GM18907 (cell line): ENCODE data around the gene CYP2U1.
"Not testable (repeated sequence)": the region's sequence is repeated elsewhere in the genome, so short reads cannot be mapped to it uniquely, and the experiment has no call there.

Source experiments
- ATAC-seq: cut with Tn5 transposase; IDR thresholded peaks from one replicate; pipeline ENCODE4 v1.9.1; 2021; ENCODE audit warnings: mild to moderate bottlenecking, moderate library complexity; ENCODE audit not compliant: unreplicated experiment

Gene CYP2U1

DNA sequence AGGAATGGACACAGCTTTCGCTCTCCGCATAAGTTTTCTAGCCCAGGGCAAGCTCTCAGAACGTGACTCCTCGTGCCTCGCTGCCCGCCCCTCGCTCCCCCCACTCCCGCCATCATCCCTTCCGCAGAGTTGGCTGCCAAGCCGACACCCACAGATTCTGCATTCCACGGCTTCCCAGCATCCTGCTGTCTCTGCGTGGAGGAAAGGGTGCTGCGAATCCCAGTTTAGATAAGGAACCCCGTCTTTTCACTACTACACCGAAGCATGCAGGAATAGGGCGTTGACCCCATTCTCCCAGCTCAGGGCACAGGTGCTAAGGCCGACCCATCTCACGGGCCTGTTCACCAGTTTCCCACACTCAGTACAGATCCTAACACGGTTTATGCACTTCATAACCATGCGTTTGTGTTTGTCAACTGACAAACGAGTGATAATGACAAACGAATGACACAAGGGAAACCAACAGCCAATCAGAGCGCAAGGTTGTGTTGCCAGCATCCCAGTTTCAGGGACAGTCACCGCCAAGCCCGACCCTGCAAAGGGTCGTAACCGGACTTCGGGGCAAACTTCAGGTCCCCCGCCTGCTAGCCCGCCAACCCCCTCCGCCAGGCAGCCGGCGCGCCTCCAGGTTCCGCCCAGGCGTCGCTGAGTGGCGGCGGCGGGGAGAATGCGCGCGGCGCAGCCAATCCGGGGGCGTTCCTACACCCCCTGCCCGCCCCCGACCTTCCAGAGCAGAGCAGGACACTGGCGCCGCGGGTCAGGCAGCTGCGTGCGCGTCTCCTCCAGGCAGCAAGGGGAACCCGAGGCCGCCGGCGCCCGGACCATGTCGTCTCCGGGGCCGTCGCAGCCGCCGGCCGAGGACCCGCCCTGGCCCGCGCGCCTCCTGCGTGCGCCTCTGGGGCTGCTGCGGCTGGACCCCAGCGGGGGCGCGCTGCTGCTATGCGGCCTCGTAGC, at the start of gene CYP2U1:
Gene CYP2U1 (plus strand): TSS at position 729 of the 954 bp plus-strand sequence. CDS start 95 bp downstream, at position 824.
- peak; percentile 96 for ATAC-seq

GRCh38 chr4:107885865-107886264, 45.5 kb upstream of the CYP2U1 start:
- no peak for ATAC-seq

DNA sequence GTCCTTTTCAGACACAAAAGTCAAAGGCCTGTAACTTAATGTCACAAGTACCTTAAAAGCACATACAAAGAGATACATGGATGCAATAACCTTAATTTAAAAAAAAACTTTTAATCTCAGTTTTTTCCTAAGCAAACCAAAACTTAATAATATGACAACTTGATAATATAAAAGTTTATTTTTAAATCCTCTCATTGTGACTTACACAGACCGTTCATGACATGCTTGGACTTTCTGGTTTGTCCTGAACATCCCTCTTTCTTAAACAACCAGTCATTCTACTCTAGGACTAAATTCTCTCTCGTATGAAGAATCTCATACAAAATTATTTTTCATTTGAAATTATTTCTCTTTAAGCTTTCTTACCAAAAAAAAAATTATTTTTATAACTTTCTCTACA, 43.1 kb upstream of the CYP2U1 start:
- no peak for ATAC-seq

DNA sequence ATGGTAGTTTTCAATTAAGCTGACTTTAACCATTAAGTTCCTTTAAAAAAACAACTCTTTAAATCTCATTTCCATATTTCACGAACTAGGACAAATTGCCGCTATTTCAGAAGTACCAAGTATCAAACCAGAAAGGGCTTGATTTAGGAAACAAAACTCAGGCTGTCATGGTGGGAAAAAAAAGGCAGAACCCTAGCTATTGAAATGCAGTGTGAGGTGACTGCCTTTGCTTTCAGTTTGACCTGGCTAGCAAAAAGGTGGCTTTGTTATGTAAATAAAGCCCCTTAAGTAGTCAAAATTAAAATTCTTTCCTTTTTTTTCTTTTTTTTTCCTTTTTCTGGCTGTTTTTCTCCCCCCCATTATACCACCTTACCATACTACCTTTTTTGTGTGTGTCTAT, 40.6 kb upstream of the CYP2U1 start:
- ATAC-seq: no peak

- ATAC-seq: no peak
Observed at GRCh38 chr4:107891299-107891698, 40.0 kb upstream of the CYP2U1 start.

DNA sequence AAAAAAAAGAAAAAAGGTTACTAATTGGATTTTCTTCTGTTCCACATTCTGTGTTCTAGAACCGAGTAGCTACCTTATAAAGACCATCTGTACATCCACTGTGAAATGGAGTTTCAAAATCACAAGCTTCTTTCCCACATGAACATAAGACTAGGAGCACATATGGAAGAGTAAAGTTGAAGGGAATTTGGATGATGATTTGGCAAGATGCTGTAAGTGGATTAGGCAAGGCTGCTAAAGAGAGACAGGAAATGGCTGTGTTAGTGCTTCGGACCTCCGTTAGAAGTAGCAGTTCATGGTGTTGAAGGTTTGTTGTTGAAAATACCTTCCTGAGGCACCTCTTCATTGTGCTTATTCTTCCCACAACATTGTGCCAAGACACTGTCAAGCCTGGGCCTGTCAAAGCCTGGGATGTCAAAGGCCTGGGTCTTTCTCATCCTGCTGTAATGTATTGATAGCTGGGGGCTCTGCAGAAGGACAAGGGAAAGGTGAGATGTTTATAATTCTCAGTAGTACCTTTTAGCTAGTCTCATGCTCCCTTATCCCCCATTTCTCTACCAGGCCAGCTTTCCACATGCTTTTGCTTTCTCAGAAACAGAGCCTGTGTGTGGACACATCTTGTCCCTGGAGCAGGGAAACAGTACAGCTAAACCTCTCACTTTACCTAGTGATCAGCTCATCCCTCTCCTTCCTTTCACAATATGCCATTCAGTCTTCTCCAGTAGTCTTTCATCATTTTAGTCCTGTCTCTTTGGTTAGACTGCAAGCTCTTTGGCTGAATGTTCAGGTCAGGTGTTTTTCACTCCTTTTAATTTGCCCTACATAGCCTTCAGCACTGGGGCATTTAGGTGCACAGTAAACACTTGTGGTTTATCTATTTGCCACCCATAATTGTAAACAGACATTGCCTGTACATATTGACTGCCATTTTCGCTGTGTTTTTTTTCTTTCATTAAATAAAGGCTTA, 37.9 kb upstream of the CYP2U1 start:
- no peak for ATAC-seq

DNA sequence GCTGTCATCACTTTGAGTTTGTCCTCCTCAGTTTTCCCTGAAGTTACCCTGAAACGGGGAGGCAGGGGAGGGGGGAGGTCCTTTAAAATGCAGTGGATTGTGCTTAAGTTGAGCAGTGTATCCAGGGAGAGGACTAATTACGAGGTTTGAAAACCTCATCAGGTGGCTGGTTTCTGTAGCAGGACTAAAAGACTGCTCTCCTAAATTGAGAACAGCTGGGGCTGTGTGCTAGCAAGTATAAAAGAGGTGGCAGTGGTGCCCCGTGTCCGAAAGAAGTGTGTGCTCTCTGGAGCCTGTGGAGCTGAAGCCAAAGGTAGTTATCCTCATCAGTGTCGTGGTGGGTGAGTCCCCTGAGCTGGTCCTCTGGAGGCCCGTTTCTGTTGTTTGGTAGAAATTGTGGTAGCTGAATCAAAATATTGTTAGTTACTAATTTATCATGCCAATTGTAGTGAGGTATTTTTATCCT, 37.2 kb upstream of the CYP2U1 start:
- no peak for ATAC-seq

GRCh38 chr4:107896158-107896645, 35.1 kb upstream of the CYP2U1 start:
- ATAC-seq: peak; percentile 60

- ATAC-seq: no peak
Observed at GRCh38 chr4:107896646-107897045, 34.7 kb upstream of the CYP2U1 start.

- ATAC-seq: peak; percentile 28
Observed at GRCh38 chr4:107897823-107898222, 33.5 kb upstream of the CYP2U1 start.

DNA sequence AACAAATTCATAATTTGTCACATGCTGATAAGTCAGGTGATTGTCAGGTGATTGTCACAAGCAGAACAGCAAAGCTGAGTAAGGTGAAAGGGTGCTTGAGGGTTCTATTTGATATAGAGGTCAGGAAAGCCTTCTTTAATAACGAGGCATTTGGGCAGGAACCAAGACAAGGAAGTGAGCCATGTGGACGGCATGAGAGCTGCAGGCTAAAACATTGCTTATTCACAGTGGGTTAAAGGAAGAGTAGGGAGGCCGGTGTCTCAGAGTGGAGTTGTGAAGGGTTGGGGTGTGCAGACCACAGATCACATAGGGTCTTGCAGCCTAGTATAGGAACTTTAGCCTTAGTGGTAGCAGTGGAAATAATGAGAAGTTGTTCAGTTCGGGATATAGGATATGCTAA, 31.3 kb upstream of the CYP2U1 start:
- no peak for ATAC-seq

DNA sequence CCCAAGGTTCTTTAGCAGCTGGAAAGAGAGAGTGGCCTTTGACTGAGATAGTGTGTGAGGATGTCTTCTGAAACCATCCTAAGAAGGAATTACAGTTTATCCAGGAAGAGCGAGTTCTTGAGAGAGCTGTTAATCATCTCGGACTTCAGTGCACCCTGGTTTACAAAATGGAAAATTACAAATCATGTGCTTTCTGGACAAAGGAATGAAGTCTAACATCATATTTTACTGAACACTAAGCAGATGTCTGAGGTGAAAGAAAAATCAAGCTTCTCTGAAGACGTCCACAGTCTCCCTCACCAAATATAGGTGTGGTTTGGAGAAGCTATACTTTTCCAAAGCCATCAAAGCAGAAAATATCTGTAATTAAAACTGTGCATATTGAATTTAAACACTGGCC, 30.8 kb upstream of the CYP2U1 start:
- ATAC-seq: no peak

DNA sequence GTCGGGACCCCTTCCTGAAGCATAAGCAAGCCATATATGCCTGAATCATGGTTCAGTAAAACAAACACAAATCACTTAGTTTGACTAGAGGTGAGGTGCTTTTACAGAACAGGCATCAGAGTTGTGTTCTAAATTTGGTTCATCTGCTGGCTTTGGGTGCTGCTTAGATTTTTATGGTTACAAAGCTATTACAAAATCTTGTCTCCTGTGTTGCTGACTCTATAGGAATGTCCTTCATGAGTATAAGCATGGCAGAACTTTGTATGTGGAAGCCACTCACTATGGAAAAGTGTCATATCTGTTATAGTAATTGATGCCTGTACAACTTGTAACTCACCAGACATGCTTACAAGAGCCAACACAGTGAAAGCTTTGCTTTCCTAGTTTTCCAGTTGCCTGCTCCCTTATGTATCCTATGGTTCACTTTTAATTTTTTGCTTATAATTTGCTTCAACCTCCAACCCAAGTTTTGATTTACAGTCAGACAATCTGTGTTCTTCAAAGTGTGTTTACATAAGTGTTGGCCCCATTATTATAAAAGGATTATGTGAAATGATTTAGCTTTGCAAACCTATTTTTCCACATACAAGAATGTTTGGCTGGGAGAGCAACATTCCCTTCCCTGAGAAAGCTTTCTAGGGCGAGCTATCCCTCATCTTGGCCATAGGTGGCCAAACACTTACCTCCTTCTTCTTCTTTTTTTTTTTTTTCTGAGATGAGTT, 30.0 kb upstream of the CYP2U1 start:
- ATAC-seq: no peak

DNA sequence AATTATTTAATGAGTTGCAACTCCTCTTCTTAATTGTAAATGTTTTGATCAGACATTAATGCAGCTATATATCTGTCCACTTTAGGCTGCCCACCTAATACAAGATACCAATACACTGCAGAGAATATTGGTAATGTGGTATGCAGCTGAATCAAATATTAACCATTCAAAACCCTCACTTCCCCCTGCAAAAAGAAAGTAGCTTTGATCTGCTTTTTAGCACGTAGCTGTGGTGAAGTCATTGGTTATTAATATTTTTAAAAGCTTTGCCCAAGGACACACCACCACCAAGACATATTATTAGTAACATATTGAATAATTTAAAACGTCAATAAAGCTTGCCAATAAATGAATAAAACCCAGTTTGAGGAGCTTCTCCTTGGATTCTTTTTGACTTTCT, 28.6 kb upstream of the CYP2U1 start:
- peak; percentile 97 for ATAC-seq

DNA sequence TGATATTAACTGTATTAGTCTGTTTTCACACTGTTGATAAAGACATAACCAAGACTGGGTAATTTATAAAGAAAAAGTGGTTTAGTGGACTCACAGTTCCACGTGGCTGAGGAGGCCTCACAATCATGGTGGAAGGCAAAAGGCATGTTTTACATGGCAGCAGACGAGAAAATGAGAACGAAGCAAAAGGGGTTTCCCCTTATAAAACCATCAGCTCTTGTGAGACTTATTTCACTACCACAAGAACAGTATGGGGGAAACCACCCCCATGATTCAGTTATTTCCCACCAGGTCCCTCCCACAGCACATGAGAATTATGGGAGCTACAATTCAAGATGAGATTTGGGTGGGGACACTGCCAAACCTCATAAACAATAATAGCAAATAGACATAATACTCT, 26.3 kb upstream of the CYP2U1 start:
- not testable (repeated sequence) for ATAC-seq

DNA sequence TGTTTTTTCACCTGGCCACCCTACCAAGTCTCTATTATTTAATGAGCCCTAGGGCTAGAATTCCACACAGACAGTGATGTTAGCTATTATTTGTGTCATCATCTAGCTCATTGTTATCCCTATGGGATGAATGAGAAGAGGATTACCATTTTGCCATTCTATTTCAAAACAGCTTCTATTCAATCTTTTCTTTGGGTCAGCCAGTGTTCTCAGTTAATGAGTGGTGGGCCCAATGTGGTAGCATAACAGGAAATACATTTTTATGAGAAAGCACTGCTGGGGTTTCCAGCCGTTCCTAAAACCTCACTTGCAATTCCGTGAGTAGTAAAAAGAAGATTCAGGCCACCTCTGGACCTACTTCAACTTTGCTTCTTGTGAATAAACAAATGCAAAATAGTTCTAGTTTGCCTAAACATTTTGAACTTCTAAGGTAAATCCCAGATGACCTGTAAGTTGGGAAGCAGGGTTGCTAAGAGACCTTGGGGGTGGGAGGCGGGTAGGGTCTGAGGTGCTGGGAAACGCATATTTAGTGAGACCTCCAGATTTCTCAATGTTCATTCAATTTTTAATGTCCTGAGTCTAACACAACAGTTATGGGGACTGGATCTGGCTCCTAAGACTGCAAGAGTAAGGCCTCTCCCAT, 24.8 kb upstream of the CYP2U1 start:
- no peak for ATAC-seq

- ATAC-seq: no peak
Observed at GRCh38 chr4:107908377-107908776, 23.0 kb upstream of the CYP2U1 start.

DNA sequence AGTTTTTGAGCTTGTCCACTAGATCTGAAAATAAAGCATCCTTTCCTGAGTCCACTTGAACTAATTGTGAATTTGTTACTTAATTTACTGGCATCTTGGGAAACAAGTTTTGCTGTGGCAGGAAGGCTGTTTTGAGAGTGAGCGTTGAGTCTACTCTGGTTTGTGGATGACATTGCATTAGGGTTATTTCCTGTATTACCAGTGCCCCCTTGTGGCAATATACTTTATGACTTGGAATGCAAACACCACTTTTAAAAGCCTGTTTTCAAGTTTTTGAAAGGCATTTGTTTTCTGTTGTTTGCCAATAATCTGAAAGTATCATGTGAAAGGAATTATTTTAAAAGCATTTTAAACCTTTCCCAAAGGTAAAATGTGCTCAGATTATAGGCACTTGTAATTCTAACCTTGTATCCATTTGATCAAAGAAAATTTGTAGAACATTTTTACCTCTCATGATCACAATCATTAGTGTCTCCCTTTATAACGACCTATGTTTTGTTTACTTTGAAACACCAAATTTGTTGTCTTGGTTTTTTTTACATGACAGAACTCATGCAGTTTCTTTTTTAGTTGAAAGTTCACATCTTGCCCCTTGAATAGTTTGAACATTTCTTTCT, 18.0 kb upstream of the CYP2U1 start:
- ATAC-seq: peak; percentile 94

GRCh38 chr4:107915220-107915619, 16.1 kb upstream of the CYP2U1 start:
- ATAC-seq: no peak

DNA sequence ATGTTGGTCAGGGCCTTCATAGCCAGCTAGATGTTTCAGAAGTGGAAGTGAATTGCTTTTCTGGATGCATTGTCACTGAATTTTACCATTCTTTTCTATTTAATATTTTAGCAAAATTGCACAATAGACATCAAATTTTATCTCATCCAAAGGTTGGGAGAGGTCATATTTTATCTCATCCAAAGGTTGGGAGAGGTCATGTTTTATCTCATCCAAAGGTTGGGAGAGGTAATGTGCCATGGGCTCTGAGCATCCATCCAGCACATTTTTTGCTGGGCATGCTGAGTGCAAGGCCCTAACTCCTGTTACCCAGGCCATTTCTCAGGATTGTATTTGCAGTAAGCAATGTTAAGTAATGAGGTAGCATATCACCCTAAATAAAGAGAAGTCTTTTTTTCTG, 14.7 kb upstream of the CYP2U1 start:
- no peak for ATAC-seq
